Sigmoid colon (tissue), 7 donors: Measurements from ENCODE around the gene RNF215. TPM values are rescaled to one million over a fixed set of nuclear protein-coding genes. Genes with fewer than 3 reads are reported as not detected.

Source experiments
- DNase-seq: peaks from one replicate; pipeline ENCODE4 v3.0.0-alpha.2; 2019
- H3K27ac ChIP-seq, 4 donors: fragments of 200-600 bp; sonication (generic); one replicate each; pipeline ENCODE4 v1.5.1; 2016 to 2019; ENCODE audit warnings: mild to moderate bottlenecking in 1 of 4
- H3K27me3 ChIP-seq, 3 donors: fragments of 200-600 bp; sonication (generic); one replicate each; pipeline ENCODE4 v1.5.1; 2019; ENCODE audit warnings: mild to moderate bottlenecking in 1 of 3
- H3K36me3 ChIP-seq, 4 donors: fragments of 200-600 bp; sonication (generic); one replicate each; pipeline ENCODE4 v1.5.1; 2016 to 2019
- H3K4me1 ChIP-seq, 4 donors: fragments of 200-600 bp; sonication (generic); one replicate each; pipeline ENCODE4 v1.5.1; 2017 to 2019
- H3K4me3 ChIP-seq, 4 donors: fragments of 200-600 bp; sonication (generic); one replicate each; pipeline ENCODE4 v1.5.1; 2017 to 2019; ENCODE audit warnings: mild to moderate bottlenecking in 2 of 4, moderate library complexity in 1 of 4
- H3K9me3 ChIP-seq, 4 donors: fragments of 200-600 bp in 3 of 4; sonication (generic) in 3 of 4; one replicate each; pipeline versions ENCODE4 v1.5.1 to v1.6.1; 2013 to 2019
- CTCF ChIP-seq, 4 experiments: fragments of 450-650 bp in 3 of 4; fragments of 200-600 bp in 1 of 4; IDR thresholded peaks; one replicate each; pipeline ENCODE4 v1.5.1; 2016 to 2019; ENCODE audit warnings: antibody characterized with exemption in 4 of 4, mild to moderate bottlenecking in 3 of 4, moderate library complexity in 2 of 4
- EP300 ChIP-seq, 4 donors: sonication (generic); formaldehyde crosslinking; IDR thresholded peaks; one replicate each; pipeline ENCODE4 v1.6.1; 2017; ENCODE audit warnings: antibody characterized with exemption in 4 of 4
- POLR2A ChIP-seq, 2 donors: fragments of 450-650 bp; IDR thresholded peaks; one replicate each; pipeline ENCODE4 v1.6.1; 2016; ENCODE audit warnings: antibody characterized with exemption in 2 of 2, mild to moderate bottlenecking in 2 of 2, moderate library complexity in 2 of 2
- POLR2AphosphoS5 ChIP-seq, 4 donors: sonication (generic); formaldehyde crosslinking; IDR thresholded peaks; one replicate each; pipeline ENCODE4 v1.6.1; 2017; ENCODE audit warnings: antibody characterized with exemption in 4 of 4
- WGBS, 2 donors: extraction: QIAGEN DNeasy Blood & Tissue Kit; methylation state at CpG; one replicate each; pipeline ENCODE4 v1.1.7; 2013; 5-methylcytosine and 5-hydroxymethylcytosine counted together
- intact Hi-C: fragments of 100-400 bp; cut with DNase I; formaldehyde crosslinking; loops from one replicate; pipeline ENCODE4 v1.15.1; 2023
- polyA plus RNA-seq, 3 donors: library from polyadenylated mRNA; stranded (reverse); fragments of 200-250 nt; gene quantifications; one replicate each; pipeline ENCODE4 v1.2.3, GENCODE V29; 2013
- total RNA-seq, 4 donors: library from RNA; depleted of rRNA; stranded (reverse); fragments of >200 nt; gene quantifications; one replicate each; pipeline ENCODE4 v1.1.0, GENCODE V29; 2016
- donor health status: healthy with polysubstance abuse.
- donor health status: Bipolar disorder and iron deficiency.
- donor health status: healthy.

The RNF215 gene
- total and polyA plus RNA-seq, 7 donors: 0.92 to 21.6 (median 12.2) TPM

- Histone ChIP-seq H3K36me3 (peaks cover 9 to 22% (median 11%) of the 10 kb centered on the region in 4 donors), H3K27me3 (no peaks in the 10 kb centered on the region), H3K4me1 (peaks cover 0 to 41% (median 37%) of the 10 kb centered on the region in 4 donors), H3K27ac (peak within 1 kb of the TSS; percentile 94 to 97 (median 96)), H3K4me3 (peak within 1 kb of the TSS; percentile 69 to 91 (median 77)), H3K9me3 (no peaks in the 10 kb centered on the region)
- DNase-seq: peak; percentile 94
- WGBS, 2 donors: 0% methylated on average over 91 of the region's 91 CpGs
- intact Hi-C loops: loop anchor here (1.0 to 2.0 kb wide), 3 partner anchors 30 to 67 kb away; partner anchors contain the start of genes CASTOR1, RNF215 and TBC1D10A
- TF ChIP-seq POLR2AphosphoS5 (IDR thresholded peaks at IDR 0.05) (peak; percentile 89 to 97 (median 94)), POLR2A (IDR thresholded peaks at IDR 0.05) (peak; percentile 76 to 90), CTCF (IDR thresholded peaks at IDR 0.05) (no peak), EP300 (IDR thresholded peaks at IDR 0.05) (peak in 1 of 4 donors; percentile 34)
Measured at GRCh38 chr22:30356449-30357235, 30.6 kb downstream of the RNF215 start, which contains the start of the genes CCDC157 and SF3A1. CCDC157 (plus strand) TSS chr22:30357007; CDS start chr22:30366001, 8,994 bp downstream. SF3A1 (minus strand) TSS chr22:30356894; CDS start chr22:30356792, 102 bp downstream.

GRCh38 chr22:30354644-30355043 is 32.6 kb downstream of the RNF215 start:
- Histone ChIP-seq H3K9me3 (no peaks in the 10 kb centered on the region), H3K36me3 (peaks cover 17 to 42% (median 19%) of the 10 kb centered on the region in 4 donors), H3K27me3 (no peaks in the 10 kb centered on the region), H3K4me1 (peaks cover 0 to 45% (median 41%) of the 10 kb centered on the region in 4 donors), H3K4me3 (peak overlapping the region in 1 of 4 donors; percentile 69), H3K27ac (no peak overlapping the region)
- TF ChIP-seq EP300 (IDR thresholded peaks at IDR 0.05) (no peak), CTCF (IDR thresholded peaks at IDR 0.05) (no peak), POLR2AphosphoS5 (IDR thresholded peaks at IDR 0.05) (no peak), POLR2A (IDR thresholded peaks at IDR 0.05) (no peak)
- intact Hi-C loops: no loop called here
- no peak for DNase-seq
- WGBS, 2 donors: 66 to 77% methylated on average over 5 of the region's 5 CpGs

GRCh38 chr22:30351226-30351625 is 36.0 kb downstream of the RNF215 start:
- no peak for TF ChIP-seq POLR2A (IDR thresholded peaks at IDR 0.05)
- no peak for TF ChIP-seq POLR2AphosphoS5 (IDR thresholded peaks at IDR 0.05)
- no peak for TF ChIP-seq CTCF (IDR thresholded peaks at IDR 0.05)
- TF ChIP-seq EP300 (IDR thresholded peaks at IDR 0.05): no peak
- peaks cover 0 to 51% (median 40%) of the 10 kb centered on the region in 4 donors for H3K4me1 ChIP-seq
- H3K9me3 ChIP-seq: no peaks in the 10 kb centered on the region
- no peak overlapping the region for H3K4me3 ChIP-seq
- H3K27ac ChIP-seq: no peak overlapping the region
- intact Hi-C loops: no loop called here
- WGBS, 2 donors: 87 to 94% methylated on average over 3 of the region's 3 CpGs
- peaks cover 22 to 76% (median 34%) of the 10 kb centered on the region in 4 donors for H3K36me3 ChIP-seq
- no peaks in the 10 kb centered on the region for H3K27me3 ChIP-seq
- DNase-seq: no peak

- Histone ChIP-seq H3K4me1 (peaks cover 0 to 28% (median 16%) of the 10 kb centered on the region in 4 donors), H3K36me3 (peaks cover 45 to 98% (median 58%) of the 10 kb centered on the region in 4 donors)
- WGBS, 2 donors: 76 to 86% methylated on average over 4 of the region's 4 CpGs
Measured at GRCh38 chr22:30348809-30349208, 38.4 kb downstream of the RNF215 start.

More at GRCh38 chr22:30348809-30349208, 38.4 kb downstream of the RNF215 start:
- TF ChIP-seq CTCF (IDR thresholded peaks at IDR 0.05) (no peak), EP300 (IDR thresholded peaks at IDR 0.05) (no peak), POLR2AphosphoS5 (IDR thresholded peaks at IDR 0.05) (no peak), POLR2A (IDR thresholded peaks at IDR 0.05) (no peak)
- H3K27ac ChIP-seq: peak overlapping the region in 1 of 4 donors; percentile 11
- no peak overlapping the region for H3K4me3 ChIP-seq
- H3K27me3 ChIP-seq: no peaks in the 10 kb centered on the region
- no peak for DNase-seq
- intact Hi-C loops: no loop called here
- no peaks in the 10 kb centered on the region for H3K9me3 ChIP-seq
